ENCODE measurements around the gene PLD5. TPM values are rescaled to one million over a fixed set of nuclear protein-coding genes. Genes with fewer than 3 reads are reported as not detected.

The PLD5 gene
- total and polyA plus RNA-seq, 8 donors = 0.04 to 0.71 (median 0.24) TPM; not detected in 2

DNA sequence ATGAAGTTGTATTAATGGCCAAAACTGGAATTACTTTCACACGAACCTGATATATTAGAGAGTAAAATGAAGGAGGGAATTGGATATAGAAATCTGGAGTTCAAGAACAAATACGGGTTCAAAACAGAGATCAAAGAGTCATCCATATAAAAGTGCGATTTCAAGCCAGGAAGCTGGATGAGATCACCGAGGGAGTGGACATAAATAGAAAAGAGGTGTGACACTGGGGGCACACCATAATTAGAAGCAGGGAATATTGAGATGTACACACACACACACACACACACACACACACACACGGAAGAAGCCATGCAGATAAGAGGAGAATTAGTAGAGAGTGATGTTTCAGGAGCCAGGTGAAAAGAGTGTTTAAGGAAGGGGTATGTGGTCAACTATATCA is 32.3 kb upstream of the PLD5 start:
- TF ChIP-seq, protein P1, sequence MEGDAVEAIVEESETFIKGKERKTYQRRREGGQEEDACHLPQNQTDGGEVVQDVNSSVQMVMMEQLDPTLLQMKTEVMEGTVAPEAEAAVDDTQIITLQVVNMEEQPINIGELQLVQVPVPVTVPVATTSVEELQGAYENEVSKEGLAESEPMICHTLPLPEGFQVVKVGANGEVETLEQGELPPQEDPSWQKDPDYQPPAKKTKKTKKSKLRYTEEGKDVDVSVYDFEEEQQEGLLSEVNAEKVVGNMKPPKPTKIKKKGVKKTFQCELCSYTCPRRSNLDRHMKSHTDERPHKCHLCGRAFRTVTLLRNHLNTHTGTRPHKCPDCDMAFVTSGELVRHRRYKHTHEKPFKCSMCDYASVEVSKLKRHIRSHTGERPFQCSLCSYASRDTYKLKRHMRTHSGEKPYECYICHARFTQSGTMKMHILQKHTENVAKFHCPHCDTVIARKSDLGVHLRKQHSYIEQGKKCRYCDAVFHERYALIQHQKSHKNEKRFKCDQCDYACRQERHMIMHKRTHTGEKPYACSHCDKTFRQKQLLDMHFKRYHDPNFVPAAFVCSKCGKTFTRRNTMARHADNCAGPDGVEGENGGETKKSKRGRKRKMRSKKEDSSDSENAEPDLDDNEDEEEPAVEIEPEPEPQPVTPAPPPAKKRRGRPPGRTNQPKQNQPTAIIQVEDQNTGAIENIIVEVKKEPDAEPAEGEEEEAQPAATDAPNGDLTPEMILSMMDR (IDR thresholded peaks at IDR 0.05) = no peak
- no peaks in the 10 kb centered on the region for H3K4me1 ChIP-seq
- no peaks in the 10 kb centered on the region for H3K9me3 ChIP-seq
- no peak overlapping the region for H3K27ac ChIP-seq
- DNase-seq = no peak
- no peak for ATAC-seq
- H3K36me3 ChIP-seq = no peaks in the 10 kb centered on the region
- no peak for FAIRE-seq
- 45 to 49% methylated on average over 5 of the region's 5 CpGs for WGBS, 2 donors
- H3K4me3 ChIP-seq = no peak overlapping the region
- intact Hi-C loops (cut with DNase I) = no loop called here
- no peaks in the 10 kb centered on the region for H3K27me3 ChIP-seq

DNA sequence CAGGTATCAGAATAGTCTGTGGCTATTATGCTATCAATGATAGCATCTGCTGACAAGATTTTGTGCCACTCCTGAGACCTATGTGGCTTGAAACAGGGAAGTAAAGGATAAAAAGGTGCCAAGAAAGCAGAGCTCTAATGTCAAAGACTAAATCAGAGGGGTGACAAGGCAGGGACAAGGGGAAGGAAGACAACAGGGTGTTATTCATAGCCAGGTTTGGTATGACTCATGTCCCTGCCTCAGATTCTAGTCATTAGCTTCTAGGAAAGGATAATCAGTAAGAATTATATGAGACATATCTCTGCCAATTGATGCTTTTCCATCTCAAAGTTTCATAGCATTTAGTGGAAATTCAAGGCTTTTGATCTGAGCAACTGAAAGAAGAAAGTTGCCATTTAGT is 31.8 kb upstream of the PLD5 start:
- no peak for FAIRE-seq
- Histone ChIP-seq H3K9me3 (no peaks in the 10 kb centered on the region), H3K4me1 (no peaks in the 10 kb centered on the region), H3K27me3 (no peaks in the 10 kb centered on the region), H3K4me3 (no peak overlapping the region), H3K36me3 (no peaks in the 10 kb centered on the region), H3K27ac (no peak overlapping the region)
- DNase-seq = no peak
- no peak for ATAC-seq
- intact Hi-C loops (cut with DNase I) = no loop called here
- TF ChIP-seq, protein P1 (IDR thresholded peaks at IDR 0.05) = no peak

DNA sequence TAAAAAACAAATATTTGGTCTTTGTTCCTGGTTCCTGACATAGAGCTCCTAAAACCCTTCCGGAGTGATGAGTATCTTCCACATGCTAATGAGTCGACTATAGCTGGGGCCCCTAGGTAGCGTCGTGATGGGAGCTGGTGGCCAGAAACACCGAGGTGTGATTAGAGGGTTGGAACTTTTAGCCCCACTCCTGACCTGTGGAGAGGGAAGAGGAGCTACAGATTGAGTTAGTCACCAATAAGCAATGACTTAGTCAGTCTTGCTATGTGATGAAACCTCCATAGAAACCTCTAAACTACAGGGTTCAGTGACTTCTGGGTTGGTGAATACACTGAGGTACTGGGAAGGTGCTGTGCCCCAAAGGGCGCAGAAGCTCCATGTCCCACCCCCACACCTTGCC is 30.1 kb upstream of the PLD5 start:
- no peak for ATAC-seq
- no peak for FAIRE-seq
- TF ChIP-seq, protein P1 (IDR thresholded peaks at IDR 0.05) = no peak
- no peaks in the 10 kb centered on the region for H3K9me3 ChIP-seq
- no peaks in the 10 kb centered on the region for H3K27me3 ChIP-seq
- H3K4me3 ChIP-seq = no peak overlapping the region
- intact Hi-C loops (cut with DNase I) = no loop called here
- no peaks in the 10 kb centered on the region for H3K4me1 ChIP-seq
- DNase-seq = no peak
- H3K27ac ChIP-seq = no peak overlapping the region
- 53 to 61% methylated on average over 6 of the region's 6 CpGs for WGBS, 2 donors
- no peaks in the 10 kb centered on the region for H3K36me3 ChIP-seq

DNA sequence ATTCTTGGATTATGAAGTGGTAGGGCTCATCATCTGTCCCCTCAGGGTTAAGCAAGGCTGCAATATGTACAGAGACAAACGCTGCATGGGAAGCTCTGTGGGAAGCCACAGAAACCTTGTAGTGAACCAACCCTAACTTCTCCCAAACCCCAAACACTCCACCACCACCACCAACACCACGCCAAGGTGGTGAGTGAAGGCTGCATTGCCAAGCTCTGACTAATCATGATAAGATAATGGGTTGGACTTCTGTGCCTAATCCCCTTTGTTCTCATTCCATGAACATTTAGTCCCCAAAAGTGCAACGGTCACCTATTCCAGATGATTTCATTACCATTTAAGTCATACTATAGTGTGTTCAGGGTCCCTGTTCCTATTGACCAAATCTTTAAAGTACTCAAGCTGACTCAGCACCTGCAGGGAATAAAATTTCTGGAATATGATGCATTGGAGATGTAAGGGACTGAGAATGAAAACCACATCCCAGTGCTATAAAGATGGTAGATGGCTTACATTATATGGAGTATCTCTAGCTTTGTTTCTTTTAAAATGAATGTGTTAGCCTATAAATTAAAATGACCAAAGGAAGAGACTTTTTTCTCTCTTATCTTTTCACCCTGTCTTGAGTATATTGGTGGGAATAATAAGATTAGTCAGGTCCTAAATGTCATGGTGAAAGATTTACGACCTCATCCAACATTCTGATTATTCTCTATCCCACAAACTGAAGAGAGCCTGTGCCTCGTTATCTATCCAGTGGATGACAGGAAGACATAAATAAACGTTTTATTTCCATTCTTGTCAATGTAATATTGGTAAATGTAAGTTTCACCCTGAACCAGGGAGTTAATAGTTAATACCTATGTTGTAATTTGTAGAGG is 22.6 kb upstream of the PLD5 start:
- intact Hi-C loops (cut with DNase I) = no loop called here
- Histone ChIP-seq H3K4me1 (no peaks in the 10 kb centered on the region), H3K27ac (no peak overlapping the region), H3K27me3 (peaks cover 0 to 4% (median 0%) of the 10 kb centered on the region in 4 donors), H3K4me3 (no peak overlapping the region), H3K36me3 (no peaks in the 10 kb centered on the region), H3K9me3 (no peaks in the 10 kb centered on the region)
- ATAC-seq (no peak), FAIRE-seq (no peak), DNase-seq (no peak)
- WGBS, 2 donors = 29 to 33% methylated on average over 6 of the region's 6 CpGs
- TF ChIP-seq, protein P1 (IDR thresholded peaks at IDR 0.05) = no peak

DNA sequence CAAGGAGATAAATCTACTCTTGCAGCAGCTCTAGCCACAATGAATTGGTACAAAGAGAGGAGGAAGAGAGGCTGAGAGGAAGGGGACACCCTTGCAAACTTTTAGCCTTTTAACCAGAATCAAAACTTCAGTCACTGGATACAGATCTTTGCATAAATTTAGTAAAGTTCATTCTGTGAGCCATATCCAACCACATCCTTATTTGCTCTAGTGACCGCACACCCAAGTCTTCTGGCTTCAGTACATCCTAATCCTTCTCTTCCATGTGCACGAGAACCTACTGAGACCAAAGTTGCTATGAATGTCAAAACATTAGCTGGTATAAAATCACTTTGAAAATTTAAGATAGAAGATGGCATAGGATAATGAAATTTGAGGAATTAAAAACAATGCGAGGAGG is 21.9 kb upstream of the PLD5 start:
- 67 to 72% methylated on average over 3 of the region's 3 CpGs for WGBS, 2 donors
- TF ChIP-seq, protein P1 (IDR thresholded peaks at IDR 0.05) = no peak
- Histone ChIP-seq H3K4me1 (no peaks in the 10 kb centered on the region), H3K36me3 (no peaks in the 10 kb centered on the region), H3K27me3 (peaks cover 0 to 4% (median 0%) of the 10 kb centered on the region in 4 donors), H3K9me3 (no peaks in the 10 kb centered on the region), H3K27ac (no peak overlapping the region), H3K4me3 (no peak overlapping the region)
- no peak for FAIRE-seq
- no peak for ATAC-seq
- intact Hi-C loops (cut with DNase I) = no loop called here
- no peak for DNase-seq
